Ecto neural progenitor cell (in vitro differentiated cells): Measurements from ENCODE around the gene HPSE.

Experiments used
- DNase-seq: peaks from one replicate; pipeline ENCODE4 v3.0.0-alpha.2; 2018; ENCODE audit warnings: low spot score

HPSE gene

DNA sequence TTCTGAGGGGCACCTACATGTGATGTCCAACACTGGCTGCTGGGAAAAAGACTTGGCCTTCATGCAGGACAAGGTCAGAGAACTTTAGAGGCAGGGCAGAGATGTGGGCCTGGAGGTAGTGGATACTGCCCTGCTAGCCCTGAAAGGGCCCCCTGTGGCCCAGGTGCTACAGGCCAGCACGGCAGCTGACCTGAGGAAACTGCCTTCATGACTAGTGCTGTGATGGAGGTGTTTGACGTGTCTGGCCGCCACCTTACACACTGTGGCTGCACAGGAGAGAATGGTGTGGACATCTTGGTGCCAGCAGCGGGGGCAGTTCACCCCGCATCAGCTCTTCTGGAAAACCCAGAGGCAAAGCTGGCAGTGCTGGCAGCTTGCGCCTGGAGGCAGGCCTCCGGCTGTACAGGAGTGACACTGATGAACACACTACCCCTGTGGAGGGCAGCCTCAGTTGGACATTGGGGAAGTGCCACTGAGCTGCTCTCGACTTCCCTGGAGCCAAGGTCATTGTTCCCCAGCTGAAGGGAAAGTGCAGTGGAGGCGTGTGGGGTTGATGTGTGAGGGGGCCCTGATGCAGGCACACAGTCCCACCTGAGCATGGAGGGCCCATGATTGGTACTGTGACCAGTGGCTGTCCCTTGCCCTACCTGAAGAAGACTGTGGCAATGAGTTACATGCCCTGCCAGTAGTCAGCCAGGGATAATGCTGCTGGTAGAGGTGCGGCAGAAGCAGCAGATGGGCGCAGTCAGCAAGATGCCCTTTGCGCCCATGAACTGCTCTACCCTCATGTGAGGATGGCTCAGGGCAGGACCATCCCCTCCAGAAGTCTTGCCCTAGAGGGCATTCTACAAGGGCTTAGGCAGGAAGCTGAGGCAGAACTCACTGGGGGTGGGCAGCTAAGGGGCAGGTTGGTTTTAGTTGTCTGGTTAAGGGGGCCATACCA lies 87.0 kb downstream of the HPSE start:
- DNase-seq = no peak
